Measurements from ENCODE around the gene AQP5. TPM values are rescaled to one million over a fixed set of nuclear protein-coding genes. Genes with fewer than 3 reads are reported as not detected.

The AQP5 gene
- total and polyA plus RNA-seq, 8 donors, result 0.41 to 2.8 (median 1.2) TPM

- no peaks in the 10 kb centered on the region for H3K27me3 ChIP-seq
- no peak overlapping the region for H3K4me3 ChIP-seq
- H3K4me1 ChIP-seq, result peaks cover 0 to 4% (median 0%) of the 10 kb centered on the region in 3 donors
- H3K9me3 ChIP-seq, result no peaks in the 10 kb centered on the region
- H3K27ac ChIP-seq, result peak overlapping the region in 2 of 4 donors; percentile 15 to 22
- intact Hi-C loops (cut with DNase I), result no loop called here
- H3K36me3 ChIP-seq, result no peaks in the 10 kb centered on the region
- FAIRE-seq (no peak), DNase-seq (no peak), ATAC-seq (peak in 1 of 4 donors; percentile 9)
- 66 to 68% methylated on average over 8 of the region's 8 CpGs for WGBS, 2 donors
- TF ChIP-seq CTCF (IDR thresholded peaks at IDR 0.05), result no peak
Observed at GRCh38 chr12:49937639-49938300, 23.9 kb upstream of the AQP5 start.

GRCh38 chr12:49939307-49939706 is 22.4 kb upstream of the AQP5 start:
- ATAC-seq, result peak in 2 of 4 donors; percentile 59 to 67
- Histone ChIP-seq H3K36me3 (no peaks in the 10 kb centered on the region), H3K4me1 (peaks cover 0 to 4% (median 0%) of the 10 kb centered on the region in 3 donors), H3K27me3 (no peaks in the 10 kb centered on the region), H3K27ac (peak overlapping the region; percentile 10 to 58 (median 48)), H3K9me3 (no peaks in the 10 kb centered on the region), H3K4me3 (no peak overlapping the region)
- no peak for DNase-seq
- FAIRE-seq, result no peak
- intact Hi-C loops (cut with DNase I), result no loop called here
- no peak for TF ChIP-seq CTCF (IDR thresholded peaks at IDR 0.05)

- Histone ChIP-seq H3K36me3 (no peaks in the 10 kb centered on the region), H3K27me3 (no peaks in the 10 kb centered on the region), H3K4me3 (no peak overlapping the region), H3K9me3 (no peaks in the 10 kb centered on the region), H3K27ac (peak overlapping the region; percentile 10 to 58 (median 48)), H3K4me1 (peaks cover 0 to 4% (median 0%) of the 10 kb centered on the region in 3 donors)
- intact Hi-C loops (cut with DNase I), result no loop called here
- whole genome bisulfite sequencing, 2 donors, result 92 to 97% methylated on average over 1 of the region's 1 CpG
- FAIRE-seq (no peak), ATAC-seq (peak in 1 of 4 donors; percentile 18), DNase-seq (no peak)
- TF ChIP-seq CTCF (IDR thresholded peaks at IDR 0.05), result no peak
Observed at GRCh38 chr12:49939707-49940106, 22.0 kb upstream of the AQP5 start.

- DNase-seq (no peak), FAIRE-seq (no peak), ATAC-seq (no peak)
- H3K27ac ChIP-seq, result no peak overlapping the region
- intact Hi-C loops (cut with DNase I), result no loop called here
- no peaks in the 10 kb centered on the region for H3K27me3 ChIP-seq
- no peak overlapping the region for H3K4me3 ChIP-seq
- no peaks in the 10 kb centered on the region for H3K9me3 ChIP-seq
- peaks cover 0 to 4% (median 3%) of the 10 kb centered on the region in 3 donors for H3K4me1 ChIP-seq
- no peaks in the 10 kb centered on the region for H3K36me3 ChIP-seq
- 71% methylated on average over 13 of the region's 13 CpGs for WGBS, 2 donors
- TF ChIP-seq CTCF (IDR thresholded peaks at IDR 0.05), result no peak
Observed at GRCh38 chr12:49941556-49942511, 19.8 kb upstream of the AQP5 start.

Data from pancreas (tissue), 10 donors.